ENCODE data around the gene DNMBP. TPM values are rescaled to one million over a fixed set of nuclear protein-coding genes. Genes with fewer than 3 reads are reported as not detected.
A peak's percentile ranks its signal among the peaks of the same experiment; 100 is the strongest.

Gene DNMBP
- total and polyA plus RNA-seq, 2 experiments from 2014 or later, result 12.4 to 18.5 TPM

DNA sequence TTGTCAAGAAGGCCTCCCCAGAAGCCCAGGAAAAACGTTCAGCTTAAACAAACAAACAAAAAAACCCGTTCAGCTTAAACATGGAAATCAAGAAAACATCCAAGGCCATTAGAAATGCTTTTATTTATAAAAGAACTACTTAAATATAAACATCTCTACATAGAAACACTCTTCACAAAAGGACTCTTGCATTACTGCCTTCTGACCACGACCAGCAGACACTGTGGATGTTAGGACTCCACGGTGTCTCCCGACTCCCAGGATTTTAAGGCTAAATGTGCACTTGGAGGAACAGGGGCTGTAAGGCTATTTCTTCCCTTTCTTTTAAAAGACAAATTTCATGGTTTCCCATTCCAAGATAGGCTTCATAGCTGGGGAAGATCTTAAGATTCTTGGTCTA is 134.3 kb downstream of the DNMBP start:
- H3K4me2 ChIP-seq (ENCODE audit: unreplicated experiment), result no peak overlapping the region
- peaks cover 62% of the 10 kb centered on the region for H3F3A ChIP-seq (ENCODE audit: insufficient read depth)
- H3K4me3 ChIP-seq, result no peak overlapping the region
- H3K4me1 ChIP-seq (ENCODE audit: insufficient read depth), result no peaks in the 10 kb centered on the region
- 0 out of 2 replicates have a peak, but pooled peaks cover 5% of the 10 kb centered on the region for H3K79me2 ChIP-seq (ENCODE audit: insufficient read depth)
- H3K9me3 ChIP-seq (ENCODE audit: low read depth), result no peaks in the 10 kb centered on the region
- peaks cover 47% of the 10 kb centered on the region for H3K36me3 ChIP-seq (ENCODE audit: low read depth)
- WGBS, 2 experiments (ENCODE audit: low coverage in 1 of 2, low lambda C conversion rate in 2 of 2, missing lambda C conversion rate in 2 of 2), result 88 to 91% methylated on average over 5 of the region's 5 CpGs
- in situ Hi-C loops (cut with MboI), result no loop called here
- H2AFZ ChIP-seq, result no peak overlapping the region
- DNase-seq, result no peak
- H3K27ac ChIP-seq, result no peak overlapping the region
- no peaks in the 10 kb centered on the region for H4K20me1 ChIP-seq (ENCODE audit: insufficient read depth)
- no peaks in the 10 kb centered on the region for H3K9me2 ChIP-seq (ENCODE audit: insufficient read depth)
- TF ChIP-seq EZH2 (IDR thresholded peaks at IDR 0.05; ENCODE audit: insufficient read depth, poor library complexity, severe bottlenecking) (no peak), EZH2phosphoT487 (IDR thresholded peaks at IDR 0.05; ENCODE audit: insufficient read depth, low read depth) (no peak)
- no peaks in the 10 kb centered on the region for H3K27me3 ChIP-seq (replicated peaks; ENCODE audit: insufficient read depth)
- H3K9ac ChIP-seq, result no peak overlapping the region

DNA sequence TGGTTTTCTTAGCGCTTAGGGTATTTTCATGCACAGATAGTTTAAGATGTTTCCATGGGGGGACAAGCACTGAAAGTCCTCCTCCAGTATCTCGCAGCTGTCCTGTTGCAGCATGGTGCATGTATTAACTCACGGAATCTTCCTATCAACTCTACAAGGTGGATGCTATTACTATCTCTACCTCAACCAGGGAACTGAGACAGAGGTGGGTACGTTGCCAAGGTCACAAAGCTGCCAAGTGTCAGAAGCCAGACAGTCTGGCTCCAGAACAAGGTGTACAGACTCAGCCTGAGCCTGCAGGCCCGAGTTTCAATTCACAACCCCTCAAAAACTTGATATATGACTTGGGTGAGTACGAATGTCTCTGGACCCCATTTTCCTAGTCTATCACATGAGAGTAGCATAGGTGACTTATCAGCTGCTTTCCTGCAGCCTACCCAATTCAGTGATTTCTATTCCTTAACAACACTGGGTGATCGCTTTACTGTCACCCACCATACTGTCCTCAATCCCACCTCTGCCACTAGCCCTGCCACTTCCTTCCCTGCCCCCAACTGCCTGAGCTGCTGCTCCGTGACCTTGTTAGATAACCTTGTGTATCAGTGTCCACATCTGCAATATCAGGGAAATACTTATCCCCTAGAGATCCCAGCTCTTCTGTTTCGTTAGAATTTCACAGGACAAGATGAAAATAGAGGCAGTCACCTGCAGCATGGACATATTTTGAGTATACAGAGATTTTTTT is 135.2 kb downstream of the DNMBP start:
- H3K9me3 ChIP-seq (ENCODE audit: low read depth), result no peaks in the 10 kb centered on the region
- H2AFZ ChIP-seq, result no peak overlapping the region
- no peak overlapping the region for H3K4me2 ChIP-seq (ENCODE audit: unreplicated experiment)
- H3K4me1 ChIP-seq (ENCODE audit: insufficient read depth), result no peaks in the 10 kb centered on the region
- no peaks in the 10 kb centered on the region for H3K27me3 ChIP-seq (replicated peaks; ENCODE audit: insufficient read depth)
- 0 out of 2 replicates have a peak, but pooled peaks cover 5% of the 10 kb centered on the region for H3K79me2 ChIP-seq (ENCODE audit: insufficient read depth)
- 77 to 82% methylated on average over 9 of the region's 9 CpGs for WGBS, 2 experiments (ENCODE audit: low coverage in 1 of 2, low lambda C conversion rate in 2 of 2, missing lambda C conversion rate in 2 of 2)
- H4K20me1 ChIP-seq (ENCODE audit: insufficient read depth), result no peaks in the 10 kb centered on the region
- no peak overlapping the region for H3K9ac ChIP-seq
- no peaks in the 10 kb centered on the region for H3K9me2 ChIP-seq (ENCODE audit: insufficient read depth)
- in situ Hi-C loops (cut with MboI), result no loop called here
- peaks cover 62% of the 10 kb centered on the region for H3F3A ChIP-seq (ENCODE audit: insufficient read depth)
- H3K27ac ChIP-seq, result no peak overlapping the region
- TF ChIP-seq EZH2phosphoT487 (IDR thresholded peaks at IDR 0.05; ENCODE audit: insufficient read depth, low read depth) (no peak), EZH2 (IDR thresholded peaks at IDR 0.05; ENCODE audit: insufficient read depth, poor library complexity, severe bottlenecking) (no peak)
- H3K36me3 ChIP-seq (ENCODE audit: low read depth), result peaks cover 45% of the 10 kb centered on the region
- no peak overlapping the region for H3K4me3 ChIP-seq
- DNase-seq, result no peak

DNA sequence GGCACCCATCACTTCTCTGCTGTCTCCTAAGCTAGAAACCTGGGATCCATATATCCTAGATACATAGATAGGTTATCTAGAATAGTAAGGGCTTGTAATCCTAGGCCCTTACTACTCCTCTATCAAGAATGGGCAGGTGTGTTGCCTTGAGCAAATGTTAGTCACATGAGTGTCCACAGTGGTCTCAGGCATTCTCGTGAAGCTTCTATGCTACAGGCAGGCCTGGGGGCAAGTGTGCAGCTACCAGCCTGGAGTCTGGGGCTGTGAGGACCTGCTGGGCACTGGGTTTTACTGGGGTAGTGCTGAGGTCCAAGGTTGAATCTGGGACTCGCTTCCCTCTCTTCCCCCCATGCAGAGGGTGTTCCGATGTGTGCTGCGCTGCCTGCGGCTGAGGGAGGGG is 135.9 kb downstream of the DNMBP start:
- H3F3A ChIP-seq (ENCODE audit: insufficient read depth), result peaks cover 62% of the 10 kb centered on the region
- no peak overlapping the region for H3K4me3 ChIP-seq
- H3K4me2 ChIP-seq (ENCODE audit: unreplicated experiment), result no peak overlapping the region
- no peak overlapping the region for H2AFZ ChIP-seq
- no peak overlapping the region for H3K9ac ChIP-seq
- TF ChIP-seq EZH2phosphoT487 (IDR thresholded peaks at IDR 0.05; ENCODE audit: insufficient read depth, low read depth) (no peak), EZH2 (IDR thresholded peaks at IDR 0.05; ENCODE audit: insufficient read depth, poor library complexity, severe bottlenecking) (no peak)
- no peaks in the 10 kb centered on the region for H3K4me1 ChIP-seq (ENCODE audit: insufficient read depth)
- no peaks in the 10 kb centered on the region for H4K20me1 ChIP-seq (ENCODE audit: insufficient read depth)
- in situ Hi-C loops (cut with MboI), result no loop called here
- no peak for DNase-seq
- H3K9me3 ChIP-seq (ENCODE audit: low read depth), result no peaks in the 10 kb centered on the region
- no peaks in the 10 kb centered on the region for H3K9me2 ChIP-seq (ENCODE audit: insufficient read depth)
- 0 out of 2 replicates have a peak, but pooled peaks cover 5% of the 10 kb centered on the region for H3K79me2 ChIP-seq (ENCODE audit: insufficient read depth)
- no peak overlapping the region for H3K27ac ChIP-seq
- H3K27me3 ChIP-seq (replicated peaks; ENCODE audit: insufficient read depth), result no peaks in the 10 kb centered on the region
- WGBS, 2 experiments (ENCODE audit: low coverage in 1 of 2, low lambda C conversion rate in 2 of 2, missing lambda C conversion rate in 2 of 2), result 81 to 86% methylated on average over 5 of the region's 5 CpGs
- peaks cover 41% of the 10 kb centered on the region for H3K36me3 ChIP-seq (ENCODE audit: low read depth)

DNA sequence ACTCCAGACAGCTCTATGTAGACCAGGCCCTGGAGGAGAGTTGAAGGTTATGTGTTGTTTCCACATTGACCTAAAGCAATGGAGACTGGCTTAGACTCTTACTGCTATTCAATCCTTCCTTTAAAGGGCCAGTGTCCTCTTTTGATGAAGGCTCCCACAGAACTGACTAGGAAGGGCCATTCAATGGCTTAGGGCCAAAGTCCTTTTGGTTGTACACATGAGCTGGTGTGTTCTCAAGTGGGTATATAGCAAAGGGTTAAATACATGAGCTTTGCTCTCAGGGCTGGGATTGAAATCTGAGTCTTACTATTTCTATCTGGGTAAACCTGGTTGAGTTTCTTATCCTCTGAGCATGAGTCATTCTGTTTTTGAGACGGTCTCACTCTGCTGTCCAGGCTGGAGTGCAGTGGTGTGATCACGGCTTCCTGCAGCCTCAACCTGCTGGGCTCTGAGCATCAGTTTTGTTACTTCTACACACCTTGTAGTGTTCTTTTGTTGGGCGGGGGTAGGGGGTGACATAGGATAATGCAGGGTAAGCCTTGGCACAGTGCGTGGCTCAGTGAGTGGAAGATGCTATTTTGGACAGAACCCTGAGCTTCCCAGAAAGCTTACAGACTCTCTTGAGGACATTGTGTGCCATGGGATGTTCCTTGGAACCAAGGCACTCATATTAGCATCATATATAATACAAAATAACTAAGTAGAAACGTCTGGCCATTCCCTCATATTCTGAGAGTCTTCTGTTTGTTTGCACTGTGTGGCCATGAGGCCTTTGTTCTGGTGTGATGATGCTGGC is 137.2 kb downstream of the DNMBP start:
- peak; percentile 42 for DNase-seq
- in situ Hi-C loops (cut with MboI), result no loop called here

More for the DNA sequence above, 137.2 kb downstream of the DNMBP start:
- no peaks in the 10 kb centered on the region for H4K20me1 ChIP-seq (ENCODE audit: insufficient read depth)
- no peak overlapping the region for H3K27ac ChIP-seq
- no peak for TF ChIP-seq EZH2phosphoT487 (IDR thresholded peaks at IDR 0.05; ENCODE audit: insufficient read depth, low read depth)
- peaks cover 30% of the 10 kb centered on the region for H3K36me3 ChIP-seq (ENCODE audit: low read depth)
- no peaks in the 10 kb centered on the region for H3K4me1 ChIP-seq (ENCODE audit: insufficient read depth)
- no peak overlapping the region for H3K9ac ChIP-seq
- H3K9me2 ChIP-seq (ENCODE audit: insufficient read depth), result no peaks in the 10 kb centered on the region
- 57% methylated on average over 5 of the region's 5 CpGs for WGBS, 2 experiments (ENCODE audit: low coverage in 1 of 2, low lambda C conversion rate in 2 of 2, missing lambda C conversion rate in 2 of 2)
- H3F3A ChIP-seq (ENCODE audit: insufficient read depth), result peaks cover 62% of the 10 kb centered on the region
- no peaks in the 10 kb centered on the region for H3K9me3 ChIP-seq (ENCODE audit: low read depth)
- no peak overlapping the region for H2AFZ ChIP-seq
- H3K27me3 ChIP-seq (replicated peaks; ENCODE audit: insufficient read depth), result no peaks in the 10 kb centered on the region
- no peak overlapping the region for H3K4me2 ChIP-seq (ENCODE audit: unreplicated experiment)
- no peak overlapping the region for H3K4me3 ChIP-seq
- no peaks in the 10 kb centered on the region for H3K79me2 ChIP-seq (ENCODE audit: insufficient read depth)
